IMR-90 (cell line): ENCODE results near the gene NF1. TPM values are rescaled to one million over a fixed set of nuclear protein-coding genes. Genes with fewer than 3 reads are reported as not detected.
A peak's percentile ranks its signal among the peaks of the same experiment; 100 is the strongest.

ENCODE experiments used
- ATAC-seq: fragments of 200-7000 bp; cut with Tn5 transposase; 2 replicates; pipeline ENCODE4 v1.9.1; 2020; ENCODE audit warnings: low read depth, mild to moderate bottlenecking, moderate library complexity
- BruUV-seq: library from RNA; stranded (reverse); fragments of 400-500 nt; replicated peaks from 2 replicates; lab custom pipeline; 2021; lab: Mats Ljungman, UMichigan
- CTCF ChIA-PET: fragments of 300-600 bp; formaldehyde crosslinking; extraction: SDS; loops from one replicate; lab custom pipeline; 2021; ENCODE audit warnings: antibody characterized with exemption; lab: Yijun Ruan, JAX
- POLR2A ChIA-PET: fragments of 300-600 bp; sonication (Branson Sonifier 250); formaldehyde crosslinking; loops from one replicate; lab custom pipeline; 2022; ENCODE audit warnings: antibody characterized with exemption; ENCODE audit not compliant: unreplicated experiment; lab: Charles Lee
- DNase-seq: peaks from one replicate; pipeline ENCODE4 v3.0.0; 2013
- H2AFZ ChIP-seq: replicated peaks from 2 replicates; pipeline ENCODE3; 2013; ENCODE audit warnings: low read length, mild to moderate bottlenecking; ENCODE audit not compliant: poor library complexity
- H2AK5ac ChIP-seq: 2 replicates; pipeline ENCODE4 v1.6.1; 2013; ENCODE audit warnings: low read depth, low read length, inconsistent platforms
- H2AK9ac ChIP-seq: replicated peaks from 2 replicates; pipeline ENCODE3; 2013; ENCODE audit warnings: mild to moderate bottlenecking, low read depth, low read length, moderate library complexity; ENCODE audit not compliant: poor library complexity
- H2BK120ac ChIP-seq: 2 replicates; pipeline ENCODE4 v1.6.1; 2013; ENCODE audit warnings: low read depth, low read length, inconsistent platforms
- H2BK15ac ChIP-seq: 3 replicates; pipeline ENCODE4 v1.6.1; 2013; ENCODE audit warnings: low read depth, low read length, inconsistent platforms
- H2BK20ac ChIP-seq: 2 replicates; pipeline ENCODE4 v1.6.1; 2013; ENCODE audit warnings: low read depth, mild to moderate bottlenecking, inconsistent platforms, low read length, moderate library complexity
- H2BK5ac ChIP-seq: 2 replicates; pipeline ENCODE4 v1.6.1; 2013; ENCODE audit warnings: mild to moderate bottlenecking, low read depth, low read length, inconsistent platforms; ENCODE audit not compliant: poor library complexity, severe bottlenecking
- H3K14ac ChIP-seq: replicated peaks from 2 replicates; pipeline ENCODE4 v1.6.1; 2013; ENCODE audit warnings: low read depth, low read length, inconsistent platforms
- H3K18ac ChIP-seq: 2 replicates; pipeline ENCODE4 v1.6.1; 2013; ENCODE audit warnings: low read depth, low read length, control low read depth
- H3K23ac ChIP-seq: 2 replicates; pipeline ENCODE4 v1.6.1; 2013; ENCODE audit warnings: low read depth, low read length, inconsistent platforms
- H3K27ac ChIP-seq: 2 replicates; pipeline ENCODE4 v1.5.1; 2013; ENCODE audit warnings: mild to moderate bottlenecking, control low read depth, low read length; ENCODE audit not compliant: insufficient read depth
- H3K27me3 ChIP-seq: 2 replicates; pipeline ENCODE4 v1.6.1; 2013; ENCODE audit warnings: low read length; ENCODE audit not compliant: control insufficient read depth, insufficient read depth
- H3K36me3 ChIP-seq: 2 replicates; pipeline ENCODE4 v1.6.1; 2013; ENCODE audit warnings: low read length, mixed read lengths; ENCODE audit not compliant: control insufficient read depth, insufficient read depth
- H3K4ac ChIP-seq: 2 replicates; pipeline ENCODE4 v1.6.1; 2013; ENCODE audit warnings: low read depth, low read length, inconsistent platforms
- H3K4me1 ChIP-seq: 2 replicates; pipeline ENCODE4 v1.6.1; 2013; ENCODE audit warnings: low read length, mixed read lengths; ENCODE audit not compliant: control insufficient read depth, insufficient read depth
- H3K4me2 ChIP-seq: 2 replicates; pipeline ENCODE4 v1.6.1; 2013; ENCODE audit warnings: low read depth, mild to moderate bottlenecking, control low read depth, low read length, moderate library complexity
- H3K4me3 ChIP-seq: 2 replicates; pipeline ENCODE4 v1.5.1; 2013; ENCODE audit warnings: low read depth, mild to moderate bottlenecking, control low read depth, low read length, moderate library complexity; ENCODE audit not compliant: insufficient read depth
- H3K56ac ChIP-seq: 2 replicates; pipeline ENCODE4 v1.6.1; 2013; ENCODE audit warnings: low read length, inconsistent platforms; ENCODE audit not compliant: insufficient read depth; ENCODE audit errors: extremely low read depth
- H3K79me1 ChIP-seq, 2 experiments: 2 replicates each; pipeline ENCODE4 v1.6.1; 2013; ENCODE audit warnings: low read length in 2 of 2, inconsistent platforms in 1 of 2, low read depth in 1 of 2
- H3K9ac ChIP-seq: 2 replicates; pipeline ENCODE4 v1.6.1; 2013; ENCODE audit warnings: low read depth, low read length, control low read depth
- H3K9me1 ChIP-seq: 2 replicates; pipeline ENCODE4 v1.6.1; 2013; ENCODE audit warnings: low read length, inconsistent platforms; ENCODE audit not compliant: insufficient read depth
- H3K9me3 ChIP-seq: 2 replicates; pipeline ENCODE4 v1.6.1; 2013; ENCODE audit warnings: low read length; ENCODE audit not compliant: control insufficient read depth, insufficient read depth
- H4K20me1 ChIP-seq: 2 replicates; pipeline ENCODE4 v1.6.1; 2013; ENCODE audit warnings: low read length, inconsistent platforms; ENCODE audit not compliant: insufficient read depth
- H4K5ac ChIP-seq: 2 replicates; pipeline ENCODE4 v1.6.1; 2013; ENCODE audit warnings: mild to moderate bottlenecking, low read depth, low read length, control low read depth
- H4K8ac ChIP-seq, 2 experiments: 2 replicates each; pipeline ENCODE4 v1.6.1; 2013; ENCODE audit warnings: low read depth in 2 of 2, low read length in 2 of 2, control low read depth in 1 of 2, inconsistent platforms in 1 of 2
- H4K91ac ChIP-seq: 2 replicates; pipeline ENCODE4 v1.6.1; 2013; ENCODE audit warnings: low read depth, low read length, inconsistent platforms; ENCODE audit not compliant: insufficient read depth
- CEBPB ChIP-seq: IDR thresholded peaks from 2 replicates; pipeline ENCODE4 v1.6.1; 2012; ENCODE audit warnings: low read depth, low read length, improper control_type of control experiment
- CHD1 ChIP-seq: IDR thresholded peaks from 2 replicates; pipeline ENCODE4 v1.6.1; 2012; ENCODE audit warnings: low read depth, low read length, improper control_type of control experiment
- FOS ChIP-seq: fragments of 150-350 bp; IDR thresholded peaks from 2 replicates; pipeline ENCODE4 v1.6.1; 2016; ENCODE audit warnings: low read depth, low read length
- POLR2A ChIP-seq: IDR thresholded peaks from 2 replicates; pipeline ENCODE4 v1.6.1; 2012; ENCODE audit warnings: mild to moderate bottlenecking, low read depth, low read length
- RAD21 ChIP-seq: IDR thresholded peaks from 2 replicates; pipeline ENCODE4 v1.6.1; 2012; ENCODE audit warnings: low read length, improper control_type of control experiment
- USF2 ChIP-seq: fragments of 150-350 bp; IDR thresholded peaks from 2 replicates; pipeline ENCODE4 v1.6.1; 2017; ENCODE audit warnings: mild to moderate bottlenecking, antibody characterized with exemption, low read length, low read depth
- WGBS, 2 experiments: methylation state at CpG; one replicate each; pipeline versions ENCODE4 v1.1.5 to v1.1.7; 2013; ENCODE audit warnings: missing lambda C conversion rate in 2 of 2; ENCODE audit not compliant: insufficient read length in 1 of 2; ENCODE audit errors: extremely low coverage in 2 of 2; 5-methylcytosine and 5-hydroxymethylcytosine counted together
- dilution Hi-C: fragments of 300-500 bp; cut with HindIII; formaldehyde crosslinking; loops from one replicate; pipeline ENCODE4 v1.14.3; 2018; ENCODE audit warnings: low sequenced_read_pairs; ENCODE audit not compliant: unreplicated experiment
- in situ Hi-C: fragments of 300-500 bp; cut with MboI; formaldehyde crosslinking; loops from 3 replicates; pipeline ENCODE4 v1.14.3; 2019; ENCODE audit warnings: low sequenced_read_pairs, inconsistent platforms, mixed read lengths
- intact Hi-C: fragments of 100-400 bp; cut with micrococcal nuclease; formaldehyde crosslinking; loops from 2 replicates; pipeline ENCODE4 v1.10.0; 2022
- polyA plus RNA-seq, 3 experiments: library from polyadenylated mRNA; depleted of rRNA; stranded (reverse); fragments of >200 nt; gene quantifications; 2 replicates each; pipeline ENCODE4 v1.2.3, GENCODE V29; 2012; ENCODE audit warnings: low replicate concordance in 1 of 3
- total RNA-seq: library from RNA; depleted of rRNA; stranded (reverse); fragments of >200 nt; gene quantifications from 2 replicates; pipeline ENCODE4 v1.2.3, GENCODE V29; 2012

Gene NF1
- total and polyA plus RNA-seq, 2 of the 4 experiments (the other 2 are of a cell fraction) = 17.9 to 48.6 TPM

GRCh38 chr17:31067691-31068184 lies 27.0 kb upstream of the NF1 start:
- peak overlapping the region; percentile 50; the same call in 1 of the 2 replicates for H3K56ac ChIP-seq
- TF ChIP-seq CEBPB (peak; percentile 91), POLR2A (no peak), CHD1 (0 out of 2 replicates have a peak, but pooled peaks have one; percentile 61), RAD21 (no peak), USF2 (no peak), FOS (peak; percentile 81)
- in situ Hi-C loops = no loop called here
- H2BK15ac ChIP-seq = no peak overlapping the region
- H3K9me1 ChIP-seq = peaks cover 9% of the 10 kb centered on the region
- no peak overlapping the region for H3K9ac ChIP-seq
- no peaks in the 10 kb centered on the region for H3K36me3 ChIP-seq
- no peak overlapping the region for H3K4me3 ChIP-seq
- H3K4ac ChIP-seq = peak overlapping the region; percentile 15; the same call in 1 of the 2 replicates
- no peak overlapping the region for H3K27ac ChIP-seq
- no TSS peak for BruUV-seq
- peak overlapping the region; percentile 76; the same call in 1 of the 2 replicates for H3K23ac ChIP-seq
- POLR2A ChIA-PET = no interaction called here
- H2AK9ac ChIP-seq = no peak overlapping the region
- peak overlapping the region; percentile 82; the same call in 1 of the 2 replicates for H2BK20ac ChIP-seq
- WGBS, 2 experiments = no CpG with 5 or more reads among the region's 2 CpGs
- peak overlapping the region; percentile 33 for H3K14ac ChIP-seq
- dilution Hi-C loops = no loop called here
- H4K5ac ChIP-seq = no peak overlapping the region
- H3K9me3 ChIP-seq = no peaks in the 10 kb centered on the region
- H3K18ac ChIP-seq = no peak overlapping the region
- H2AFZ ChIP-seq = no peak overlapping the region
- peak; percentile 88 for DNase-seq
- H4K8ac ChIP-seq = peak overlapping the region in 1 of 2 experiments; percentile 95; a peak in 1 of 4 replicates
- H2BK120ac ChIP-seq = peak overlapping the region; percentile 97; the same call in 1 of the 2 replicates
- H4K20me1 ChIP-seq = no peaks in the 10 kb centered on the region; the same call in 1 of the 2 replicates
- H3K4me1 ChIP-seq = peaks cover 10% of the 10 kb centered on the region
- ATAC-seq = peak; percentile 83
- H2BK5ac ChIP-seq = peak overlapping the region; percentile 82
- CTCF ChIA-PET = interaction anchor here (0.6 kb wide), 1 partner anchor 27 kb away, joined by 4 read pairs; the partner anchor contains the start of gene NF1
- H2AK5ac ChIP-seq = no peak overlapping the region
- intact Hi-C loops = no loop called here
- H3K4me2 ChIP-seq = peak overlapping the region; percentile 20; the same call in 1 of the 2 replicates
- 0 out of 4 replicates have a peak, but pooled peaks cover 0 to 5% of the 10 kb centered on the region in 2 experiments for H3K79me1 ChIP-seq
- no peaks in the 10 kb centered on the region for H3K27me3 ChIP-seq
- no peak overlapping the region for H4K91ac ChIP-seq
